HEK293 (cell line): ENCODE data around the gene ADAMTS9.

Experiments used
- CTCF ChIA-PET: fragments of 350-600 bp; formaldehyde crosslinking; extraction: SDS; loops from one replicate; lab custom pipeline; 2021; ENCODE audit warnings: antibody characterized with exemption; lab: Yijun Ruan, JAX
- POLR2A ChIA-PET: fragments of 300-600 bp; formaldehyde crosslinking; extraction: SDS; loops from one replicate; lab custom pipeline; 2020; ENCODE audit warnings: antibody characterized with exemption, inconsistent platforms; lab: Yijun Ruan, JAX
- H3K27ac ChIP-seq: fragments of 200-500 bp; sonication (Bioruptor generic); 2 replicates; pipeline ENCODE4 v1.5.1; 2014; ENCODE audit warnings: low read depth, low read length, control low read depth, inconsistent platforms; ENCODE audit errors: extremely low read depth
- H3K36me3 ChIP-seq, 2 experiments: fragments of 200-500 bp in 1 of 2; sonication (Bioruptor generic) in 1 of 2; 1 replicate in 1 of 2; 2 replicates in 1 of 2; pipeline ENCODE4 v1.5.1; 2014 to 2017; ENCODE audit warnings: inconsistent platforms in 2 of 2, low read length in 2 of 2; ENCODE audit not compliant: control insufficient read depth in 2 of 2, insufficient read depth in 1 of 2
- H3K4me1 ChIP-seq: fragments of 200-500 bp; sonication (Bioruptor generic); 2 replicates; pipeline ENCODE4 v1.5.1; 2014; ENCODE audit warnings: mild to moderate bottlenecking, low read length, inconsistent platforms; ENCODE audit not compliant: control insufficient read depth, insufficient read depth
- H3K4me3 ChIP-seq: 2 replicates; pipeline ENCODE4 v1.5.1; 2011; ENCODE audit warnings: low read depth, mild to moderate bottlenecking, control low read depth, low read length, moderate library complexity
- H3K9me3 ChIP-seq: fragments of 200-500 bp; sonication (Bioruptor generic); 2 replicates; pipeline ENCODE4 v1.5.1; 2014; ENCODE audit warnings: low read depth, low read length, inconsistent platforms; ENCODE audit not compliant: control insufficient read depth, insufficient read depth
- EGR2 ChIP-seq: fragments of 450-650 bp; formaldehyde crosslinking; IDR thresholded peaks from 2 replicates; pipeline ENCODE4 v1.5.1; 2016; ENCODE audit warnings: low read depth, missing biosample characterization, missing genetic modification characterization
- FEZF1 ChIP-seq: fragments of 450-650 bp; formaldehyde crosslinking; IDR thresholded peaks from 2 replicates; pipeline ENCODE4 v1.5.1; 2016; ENCODE audit warnings: missing biosample characterization, missing genetic modification characterization
- GFI1B ChIP-seq: fragments of 450-650 bp; formaldehyde crosslinking; IDR thresholded peaks from 2 replicates; pipeline ENCODE4 v1.5.1; 2016; ENCODE audit warnings: missing biosample characterization, missing genetic modification characterization
- GLIS1 ChIP-seq: fragments of 450-650 bp; formaldehyde crosslinking; IDR thresholded peaks from 2 replicates; pipeline ENCODE4 v1.5.1; 2016; ENCODE audit warnings: missing biosample characterization, missing genetic modification characterization
- KLF8 ChIP-seq: fragments of 450-650 bp; formaldehyde crosslinking; IDR thresholded peaks from 2 replicates; pipeline ENCODE4 v1.5.1; 2016; ENCODE audit warnings: missing biosample characterization, missing genetic modification characterization
- KLF9 ChIP-seq: fragments of 450-650 bp; formaldehyde crosslinking; IDR thresholded peaks from 2 replicates; pipeline ENCODE4 v1.5.1; 2016; ENCODE audit warnings: missing biosample characterization, missing genetic modification characterization, low read depth
- MEIS1 ChIP-seq: sonication (generic); formaldehyde crosslinking; IDR thresholded peaks from 2 replicates; pipeline ENCODE4 v1.8.1; 2022; ENCODE audit warnings: missing genetic modification reagents, mild to moderate bottlenecking, borderline replicate concordance
- ZFHX2 ChIP-seq: fragments of 450-650 bp; formaldehyde crosslinking; conservative IDR thresholded peaks from 2 replicates; pipeline ENCODE4 v1.5.1; 2016; ENCODE audit warnings: missing biosample characterization, missing genetic modification characterization
- ZFP3 ChIP-seq: fragments of 450-650 bp; formaldehyde crosslinking; IDR thresholded peaks from 2 replicates; pipeline ENCODE4 v1.5.1; 2016; ENCODE audit warnings: low read depth, missing biosample characterization, missing genetic modification characterization
- ZFP69B ChIP-seq: fragments of 450-650 bp; formaldehyde crosslinking; IDR thresholded peaks from 2 replicates; pipeline ENCODE4 v1.5.1; 2016; ENCODE audit warnings: missing biosample characterization, missing genetic modification characterization
- ZNF133 ChIP-seq: fragments of 450-650 bp; formaldehyde crosslinking; IDR thresholded peaks from 2 replicates; pipeline ENCODE4 v1.5.1; 2016; ENCODE audit warnings: missing biosample characterization, missing genetic modification characterization
- ZNF16 ChIP-seq: fragments of 450-650 bp; formaldehyde crosslinking; IDR thresholded peaks from 2 replicates; pipeline ENCODE4 v1.5.1; 2016; ENCODE audit warnings: low read depth, missing biosample characterization, missing genetic modification characterization
- ZNF23 ChIP-seq: fragments of 450-650 bp; formaldehyde crosslinking; IDR thresholded peaks from 2 replicates; pipeline ENCODE4 v1.5.1; 2016; ENCODE audit warnings: missing biosample characterization, missing genetic modification characterization, borderline replicate concordance
- ZNF239 ChIP-seq: fragments of 450-650 bp; formaldehyde crosslinking; IDR thresholded peaks from 2 replicates; pipeline ENCODE4 v1.5.1; 2016; ENCODE audit warnings: missing biosample characterization, missing genetic modification characterization
- ZNF423 ChIP-seq: fragments of 450-650 bp; formaldehyde crosslinking; IDR thresholded peaks from 2 replicates; pipeline ENCODE4 v1.5.1; 2016; ENCODE audit warnings: missing biosample characterization, missing genetic modification characterization
- ZNF521 ChIP-seq: fragments of 450-650 bp; formaldehyde crosslinking; IDR thresholded peaks from 2 replicates; pipeline ENCODE4 v1.5.1; 2017; ENCODE audit warnings: missing biosample characterization, mild to moderate bottlenecking, missing genetic modification characterization
- ZNF549 ChIP-seq: fragments of 450-650 bp; IDR thresholded peaks from 2 replicates; pipeline ENCODE4 v1.5.1; 2018; ENCODE audit warnings: missing biosample characterization, missing genetic modification characterization, mild to moderate bottlenecking, inconsistent platforms, moderate library complexity
- ZNF558 ChIP-seq: fragments of 450-650 bp; formaldehyde crosslinking; IDR thresholded peaks from 2 replicates; pipeline ENCODE4 v1.5.1; 2016; ENCODE audit warnings: missing biosample characterization, missing genetic modification characterization
- ZNF707 ChIP-seq: fragments of 450-650 bp; formaldehyde crosslinking; IDR thresholded peaks from 2 replicates; pipeline ENCODE4 v1.5.1; 2016; ENCODE audit warnings: missing biosample characterization, missing genetic modification characterization
- ZNF747 ChIP-seq: fragments of 450-650 bp; formaldehyde crosslinking; IDR thresholded peaks from 2 replicates; pipeline ENCODE4 v1.5.1; 2016; ENCODE audit warnings: missing biosample characterization, missing genetic modification characterization
- ZNF776 ChIP-seq: fragments of 450-650 bp; formaldehyde crosslinking; IDR thresholded peaks from 2 replicates; pipeline ENCODE4 v1.5.0; 2017; ENCODE audit warnings: missing biosample characterization, missing genetic modification characterization, borderline replicate concordance
- ZNF791 ChIP-seq: fragments of 450-650 bp; formaldehyde crosslinking; IDR thresholded peaks from 2 replicates; pipeline ENCODE4 v1.5.1; 2016; ENCODE audit warnings: missing biosample characterization, missing genetic modification characterization
- TF ChIP-seq, protein P1 (sequence below): fragments of 450-650 bp; formaldehyde crosslinking; IDR thresholded peaks from 2 replicates; pipeline ENCODE4 v1.5.1; 2016; ENCODE audit warnings: missing biosample characterization, missing genetic modification characterization
- TF ChIP-seq, protein P2 (sequence below): fragments of 450-650 bp; formaldehyde crosslinking; IDR thresholded peaks from 2 replicates; pipeline ENCODE4 v1.5.1; 2016; ENCODE audit warnings: missing biosample characterization, missing genetic modification characterization
- TF ChIP-seq, protein P3 (sequence below): fragments of 450-650 bp; formaldehyde crosslinking; IDR thresholded peaks from 2 replicates; pipeline ENCODE4 v1.5.1; 2016; ENCODE audit warnings: missing biosample characterization, missing genetic modification characterization, borderline replicate concordance
- TF ChIP-seq, protein P4 (sequence below): fragments of 450-650 bp; formaldehyde crosslinking; IDR thresholded peaks from 2 replicates; pipeline ENCODE4 v1.5.1; 2017; ENCODE audit warnings: missing biosample characterization, mild to moderate bottlenecking, missing genetic modification characterization, moderate library complexity
- TF ChIP-seq, protein P5 (sequence below): fragments of 450-650 bp; formaldehyde crosslinking; IDR thresholded peaks from 2 replicates; pipeline ENCODE4 v1.5.1; 2016; ENCODE audit warnings: missing biosample characterization, missing genetic modification characterization
- TF ChIP-seq, protein P6 (sequence below): fragments of 450-650 bp; formaldehyde crosslinking; IDR thresholded peaks from 2 replicates; pipeline ENCODE4 v1.5.1; 2017; ENCODE audit warnings: missing biosample characterization, missing genetic modification characterization

Gene ADAMTS9

DNA sequence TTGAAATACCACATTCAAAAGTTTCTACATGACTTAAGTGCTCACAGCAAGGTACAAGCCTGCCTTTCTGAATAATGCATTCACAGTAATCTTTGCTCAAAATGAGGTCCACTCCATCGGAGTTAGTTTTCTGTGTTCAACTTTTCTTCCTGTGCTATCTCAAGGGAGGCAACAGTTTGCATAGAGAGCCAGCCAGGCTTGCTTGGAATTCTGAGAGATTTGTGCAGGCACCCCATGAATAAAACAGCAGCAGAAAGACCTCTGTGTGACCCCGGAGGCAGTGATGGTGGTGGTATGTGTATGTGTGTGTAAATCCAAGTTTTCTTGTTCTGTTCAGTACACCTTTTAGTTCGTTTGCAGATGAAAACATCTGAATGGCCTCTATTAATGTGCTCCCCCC lies 124.0 kb downstream of the ADAMTS9 start:
- H3K4me3 ChIP-seq = no peak overlapping the region
- TF ChIP-seq, protein P1, sequence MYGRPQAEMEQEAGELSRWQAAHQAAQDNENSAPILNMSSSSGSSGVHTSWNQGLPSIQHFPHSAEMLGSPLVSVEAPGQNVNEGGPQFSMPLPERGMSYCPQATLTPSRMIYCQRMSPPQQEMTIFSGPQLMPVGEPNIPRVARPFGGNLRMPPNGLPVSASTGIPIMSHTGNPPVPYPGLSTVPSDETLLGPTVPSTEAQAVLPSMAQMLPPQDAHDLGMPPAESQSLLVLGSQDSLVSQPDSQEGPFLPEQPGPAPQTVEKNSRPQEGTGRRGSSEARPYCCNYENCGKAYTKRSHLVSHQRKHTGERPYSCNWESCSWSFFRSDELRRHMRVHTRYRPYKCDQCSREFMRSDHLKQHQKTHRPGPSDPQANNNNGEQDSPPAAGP (tag by site-specific recombination) = no peak
- no peak for TF ChIP-seq ZNF23 (tag by site-specific recombination)
- no peak for TF ChIP-seq ZNF549
- no peak for TF ChIP-seq ZNF423 (tag by site-specific recombination)
- TF ChIP-seq, protein P2, sequence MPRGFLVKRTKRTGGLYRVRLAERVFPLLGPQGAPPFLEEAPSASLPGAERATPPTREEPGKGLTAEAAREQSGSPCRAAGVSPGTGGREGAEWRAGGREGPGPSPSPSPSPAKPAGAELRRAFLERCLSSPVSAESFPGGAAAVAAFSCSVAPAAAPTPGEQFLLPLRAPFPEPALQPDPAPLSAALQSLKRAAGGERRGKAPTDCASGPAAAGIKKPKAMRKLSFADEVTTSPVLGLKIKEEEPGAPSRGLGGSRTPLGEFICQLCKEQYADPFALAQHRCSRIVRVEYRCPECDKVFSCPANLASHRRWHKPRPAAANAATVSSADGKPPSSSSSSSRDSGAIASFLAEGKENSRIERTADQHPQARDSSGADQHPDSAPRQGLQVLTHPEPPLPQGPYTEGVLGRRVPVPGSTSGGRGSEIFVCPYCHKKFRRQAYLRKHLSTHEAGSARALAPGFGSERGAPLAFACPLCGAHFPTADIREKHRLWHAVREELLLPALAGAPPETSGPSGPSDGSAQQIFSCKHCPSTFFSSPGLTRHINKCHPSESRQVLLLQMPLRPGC = no peak
- no peak for TF ChIP-seq ZFP3
- TF ChIP-seq MEIS1 = no peak
- no peak for TF ChIP-seq ZNF558
- TF ChIP-seq, protein P3, sequence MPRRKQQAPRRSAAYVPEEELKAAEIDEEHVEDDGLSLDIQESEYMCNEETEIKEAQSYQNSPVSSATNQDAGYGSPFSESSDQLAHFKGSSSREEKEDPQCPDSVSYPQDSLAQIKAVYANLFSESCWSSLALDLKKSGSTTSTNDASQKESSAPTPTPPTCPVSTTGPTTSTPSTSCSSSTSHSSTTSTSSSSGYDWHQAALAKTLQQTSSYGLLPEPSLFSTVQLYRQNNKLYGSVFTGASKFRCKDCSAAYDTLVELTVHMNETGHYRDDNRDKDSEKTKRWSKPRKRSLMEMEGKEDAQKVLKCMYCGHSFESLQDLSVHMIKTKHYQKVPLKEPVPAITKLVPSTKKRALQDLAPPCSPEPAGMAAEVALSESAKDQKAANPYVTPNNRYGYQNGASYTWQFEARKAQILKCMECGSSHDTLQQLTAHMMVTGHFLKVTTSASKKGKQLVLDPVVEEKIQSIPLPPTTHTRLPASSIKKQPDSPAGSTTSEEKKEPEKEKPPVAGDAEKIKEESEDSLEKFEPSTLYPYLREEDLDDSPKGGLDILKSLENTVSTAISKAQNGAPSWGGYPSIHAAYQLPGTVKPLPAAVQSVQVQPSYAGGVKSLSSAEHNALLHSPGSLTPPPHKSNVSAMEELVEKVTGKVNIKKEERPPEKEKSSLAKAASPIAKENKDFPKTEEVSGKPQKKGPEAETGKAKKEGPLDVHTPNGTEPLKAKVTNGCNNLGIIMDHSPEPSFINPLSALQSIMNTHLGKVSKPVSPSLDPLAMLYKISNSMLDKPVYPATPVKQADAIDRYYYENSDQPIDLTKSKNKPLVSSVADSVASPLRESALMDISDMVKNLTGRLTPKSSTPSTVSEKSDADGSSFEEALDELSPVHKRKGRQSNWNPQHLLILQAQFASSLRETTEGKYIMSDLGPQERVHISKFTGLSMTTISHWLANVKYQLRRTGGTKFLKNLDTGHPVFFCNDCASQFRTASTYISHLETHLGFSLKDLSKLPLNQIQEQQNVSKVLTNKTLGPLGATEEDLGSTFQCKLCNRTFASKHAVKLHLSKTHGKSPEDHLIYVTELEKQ = no peak
- no peak for TF ChIP-seq ZNF791 (tag by site-specific recombination)
- TF ChIP-seq ZNF521 (tag by site-specific recombination) = no peak
- TF ChIP-seq KLF8 (tag by site-specific recombination) = no peak
- TF ChIP-seq, protein P4, sequence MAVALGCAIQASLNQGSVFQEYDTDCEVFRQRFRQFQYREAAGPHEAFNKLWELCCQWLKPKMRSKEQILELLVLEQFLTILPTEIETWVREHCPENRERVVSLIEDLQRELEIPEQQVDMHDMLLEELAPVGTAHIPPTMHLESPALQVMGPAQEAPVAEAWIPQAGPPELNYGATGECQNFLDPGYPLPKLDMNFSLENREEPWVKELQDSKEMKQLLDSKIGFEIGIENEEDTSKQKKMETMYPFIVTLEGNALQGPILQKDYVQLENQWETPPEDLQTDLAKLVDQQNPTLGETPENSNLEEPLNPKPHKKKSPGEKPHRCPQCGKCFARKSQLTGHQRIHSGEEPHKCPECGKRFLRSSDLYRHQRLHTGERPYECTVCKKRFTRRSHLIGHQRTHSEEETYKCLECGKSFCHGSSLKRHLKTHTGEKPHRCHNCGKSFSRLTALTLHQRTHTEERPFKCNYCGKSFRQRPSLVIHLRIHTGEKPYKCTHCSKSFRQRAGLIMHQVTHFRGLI (tag by site-specific recombination) = no peak
- no peak for TF ChIP-seq ZNF707
- TF ChIP-seq KLF9 (tag by site-specific recombination) = no peak
- no peak for TF ChIP-seq ZFP69B (tag by site-specific recombination)
- no peak for TF ChIP-seq ZNF747 (tag by site-specific recombination)
- no peaks in the 10 kb centered on the region for H3K9me3 ChIP-seq
- ChIA-PET CTCF (no interaction called here), POLR2A (no interaction called here)
- H3K36me3 ChIP-seq = no peaks in the 10 kb centered on the region
- H3K27ac ChIP-seq = no peak overlapping the region
- no peaks in the 10 kb centered on the region for H3K4me1 ChIP-seq

DNA sequence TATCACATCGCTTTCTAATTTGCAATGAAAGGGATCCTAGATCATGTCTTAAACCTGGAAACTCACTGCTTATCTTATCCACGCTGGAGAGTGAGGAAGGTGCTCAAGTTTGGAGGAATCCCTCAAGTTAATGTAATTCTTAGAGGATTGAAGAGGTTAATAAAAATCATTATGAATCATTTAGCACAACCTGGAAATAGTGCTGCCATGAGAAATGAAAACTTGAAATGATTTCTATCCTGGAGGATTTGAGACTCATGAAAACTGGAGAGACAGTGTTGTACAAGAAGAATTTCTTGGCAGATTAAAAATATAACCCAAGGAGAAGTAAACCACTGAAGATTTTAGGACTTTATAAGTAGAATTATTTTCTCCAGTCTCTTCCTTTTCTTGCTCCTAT lies 125.9 kb downstream of the ADAMTS9 start:
- H3K4me1 ChIP-seq = no peaks in the 10 kb centered on the region
- no peak overlapping the region for H3K27ac ChIP-seq
- no peaks in the 10 kb centered on the region for H3K9me3 ChIP-seq
- POLR2A ChIA-PET = no interaction called here
- H3K36me3 ChIP-seq = no peaks in the 10 kb centered on the region
- CTCF ChIA-PET = interaction anchor here (0.6 kb wide), 1 partner anchor 784 kb away, joined by 3 read pairs; no protein-coding TSS in a partner anchor
- no peak overlapping the region for H3K4me3 ChIP-seq
- no peak for TF ChIP-seq ZNF133 (tag by site-specific recombination)
- no peak for TF ChIP-seq ZNF239 (tag by site-specific recombination)
- no peak for TF ChIP-seq ZFHX2 (tag by site-specific recombination)
- TF ChIP-seq, protein P5, sequence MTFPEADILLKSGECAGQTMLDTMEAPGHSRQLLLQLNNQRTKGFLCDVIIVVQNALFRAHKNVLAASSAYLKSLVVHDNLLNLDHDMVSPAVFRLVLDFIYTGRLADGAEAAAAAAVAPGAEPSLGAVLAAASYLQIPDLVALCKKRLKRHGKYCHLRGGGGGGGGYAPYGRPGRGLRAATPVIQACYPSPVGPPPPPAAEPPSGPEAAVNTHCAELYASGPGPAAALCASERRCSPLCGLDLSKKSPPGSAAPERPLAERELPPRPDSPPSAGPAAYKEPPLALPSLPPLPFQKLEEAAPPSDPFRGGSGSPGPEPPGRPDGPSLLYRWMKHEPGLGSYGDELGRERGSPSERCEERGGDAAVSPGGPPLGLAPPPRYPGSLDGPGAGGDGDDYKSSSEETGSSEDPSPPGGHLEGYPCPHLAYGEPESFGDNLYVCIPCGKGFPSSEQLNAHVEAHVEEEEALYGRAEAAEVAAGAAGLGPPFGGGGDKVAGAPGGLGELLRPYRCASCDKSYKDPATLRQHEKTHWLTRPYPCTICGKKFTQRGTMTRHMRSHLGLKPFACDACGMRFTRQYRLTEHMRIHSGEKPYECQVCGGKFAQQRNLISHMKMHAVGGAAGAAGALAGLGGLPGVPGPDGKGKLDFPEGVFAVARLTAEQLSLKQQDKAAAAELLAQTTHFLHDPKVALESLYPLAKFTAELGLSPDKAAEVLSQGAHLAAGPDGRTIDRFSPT (tag by site-specific recombination) = no peak
- TF ChIP-seq, protein P6, sequence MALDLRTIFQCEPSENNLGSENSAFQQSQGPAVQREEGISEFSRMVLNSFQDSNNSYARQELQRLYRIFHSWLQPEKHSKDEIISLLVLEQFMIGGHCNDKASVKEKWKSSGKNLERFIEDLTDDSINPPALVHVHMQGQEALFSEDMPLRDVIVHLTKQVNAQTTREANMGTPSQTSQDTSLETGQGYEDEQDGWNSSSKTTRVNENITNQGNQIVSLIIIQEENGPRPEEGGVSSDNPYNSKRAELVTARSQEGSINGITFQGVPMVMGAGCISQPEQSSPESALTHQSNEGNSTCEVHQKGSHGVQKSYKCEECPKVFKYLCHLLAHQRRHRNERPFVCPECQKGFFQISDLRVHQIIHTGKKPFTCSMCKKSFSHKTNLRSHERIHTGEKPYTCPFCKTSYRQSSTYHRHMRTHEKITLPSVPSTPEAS = no peak
- TF ChIP-seq ZNF776 (tag by site-specific recombination) = no peak
- no peak for TF ChIP-seq ZNF16 (tag by site-specific recombination)
- no peak for TF ChIP-seq GFI1B (tag by site-specific recombination)
- TF ChIP-seq FEZF1 (tag by site-specific recombination) = no peak
- TF ChIP-seq EGR2 = no peak
- no peak for TF ChIP-seq GLIS1
